Erythroblast (primary cell): Measurements from ENCODE around the gene SLC35F1.

Source experiments
- GATA1 ChIP-seq: IDR thresholded peaks from 2 replicates; pipeline ENCODE4 v1.6.1; 2011; ENCODE audit warnings: low read depth, mild to moderate bottlenecking, control low read depth, low read length, moderate library complexity
- POLR2A ChIP-seq: IDR thresholded peaks from 2 replicates; pipeline ENCODE4 v1.6.1; 2011; ENCODE audit warnings: mild to moderate bottlenecking, low read length

GRCh38 chr6:118288355-118289124, 381.5 kb downstream of the SLC35F1 start:
- TF ChIP-seq POLR2A = no peak
- TF ChIP-seq GATA1 = no peak
